BJ (cell line): ENCODE measurements around the gene AGO4. TPM values are rescaled to one million over a fixed set of nuclear protein-coding genes. Genes with fewer than 3 reads are reported as not detected.
A peak's percentile ranks its signal among the peaks of the same experiment; 100 is the strongest.

ENCODE experiments used
- CTCF ChIA-PET: fragments of 350-600 bp; formaldehyde crosslinking; extraction: SDS; loops from one replicate; lab custom pipeline; 2021; ENCODE audit warnings: antibody characterized with exemption, inconsistent platforms; lab: Yijun Ruan, JAX
- POLR2A ChIA-PET: fragments of 300-600 bp; sonication (Branson Sonifier 250); formaldehyde crosslinking; extraction: SDS; loops from one replicate; lab custom pipeline; 2021; ENCODE audit warnings: antibody characterized with exemption; lab: Charles Lee
- DNase-seq: peaks from one replicate; pipeline ENCODE4 v3.0.0-alpha.2; 2011; ENCODE audit warnings: low read depth
- H3K27me3 ChIP-seq: 2 replicates; pipeline ENCODE4 v1.6.0; 2011; ENCODE audit warnings: low read length; ENCODE audit not compliant: control insufficient read depth, insufficient read depth
- H3K36me3 ChIP-seq: 2 replicates; pipeline ENCODE4 v1.5.1; 2011; ENCODE audit warnings: low read length; ENCODE audit not compliant: control insufficient read depth, insufficient read depth
- H3K4me3 ChIP-seq: 2 replicates; pipeline ENCODE4 v1.5.1; 2011; ENCODE audit warnings: low read depth, mild to moderate bottlenecking, control low read depth, low read length
- polyA plus RNA-seq: library from polyadenylated mRNA; depleted of rRNA; stranded (reverse); fragments of >200 nt; gene quantifications from 2 replicates; pipeline ENCODE4 v1.2.3, GENCODE V29; 2011
- TF ChIP-seq, protein P1 (sequence below): IDR thresholded peaks from 2 replicates; pipeline ENCODE4 v1.5.1; 2011; ENCODE audit warnings: low read depth, mild to moderate bottlenecking, control low read depth, inconsistent platforms, low read length, moderate library complexity; ENCODE audit not compliant: insufficient read depth

The AGO4 gene
- polyA plus RNA-seq, 1 experiment: 8.9 TPM

DNA sequence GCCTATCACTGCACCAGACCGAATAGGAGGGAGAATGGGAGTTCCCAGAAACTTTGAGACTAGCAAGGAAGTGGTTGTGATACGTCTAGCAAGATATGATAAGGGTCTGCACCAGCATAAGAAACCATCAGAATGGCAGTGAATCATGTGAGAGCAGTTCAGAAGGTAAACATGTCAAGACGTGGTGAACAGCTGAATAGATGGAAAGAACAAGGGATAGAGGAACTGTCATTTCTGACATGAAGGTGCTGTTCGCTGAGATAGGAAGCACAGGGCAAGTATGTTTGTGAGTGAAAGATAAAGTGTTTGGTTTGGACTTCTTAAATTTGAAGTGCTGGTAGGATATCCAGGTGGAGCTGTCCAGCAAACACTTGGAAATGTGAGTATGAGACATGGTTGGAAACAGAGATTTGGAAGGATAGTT lies 74.0 kb downstream of the AGO4 start:
- Histone ChIP-seq H3K4me3 (no peak overlapping the region), H3K36me3 (no peaks in the 10 kb centered on the region), H3K27me3 (peaks cover 1% of the 10 kb centered on the region; the same call in 1 of the 2 replicates)
- TF ChIP-seq, protein P1, sequence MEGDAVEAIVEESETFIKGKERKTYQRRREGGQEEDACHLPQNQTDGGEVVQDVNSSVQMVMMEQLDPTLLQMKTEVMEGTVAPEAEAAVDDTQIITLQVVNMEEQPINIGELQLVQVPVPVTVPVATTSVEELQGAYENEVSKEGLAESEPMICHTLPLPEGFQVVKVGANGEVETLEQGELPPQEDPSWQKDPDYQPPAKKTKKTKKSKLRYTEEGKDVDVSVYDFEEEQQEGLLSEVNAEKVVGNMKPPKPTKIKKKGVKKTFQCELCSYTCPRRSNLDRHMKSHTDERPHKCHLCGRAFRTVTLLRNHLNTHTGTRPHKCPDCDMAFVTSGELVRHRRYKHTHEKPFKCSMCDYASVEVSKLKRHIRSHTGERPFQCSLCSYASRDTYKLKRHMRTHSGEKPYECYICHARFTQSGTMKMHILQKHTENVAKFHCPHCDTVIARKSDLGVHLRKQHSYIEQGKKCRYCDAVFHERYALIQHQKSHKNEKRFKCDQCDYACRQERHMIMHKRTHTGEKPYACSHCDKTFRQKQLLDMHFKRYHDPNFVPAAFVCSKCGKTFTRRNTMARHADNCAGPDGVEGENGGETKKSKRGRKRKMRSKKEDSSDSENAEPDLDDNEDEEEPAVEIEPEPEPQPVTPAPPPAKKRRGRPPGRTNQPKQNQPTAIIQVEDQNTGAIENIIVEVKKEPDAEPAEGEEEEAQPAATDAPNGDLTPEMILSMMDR: no peak
- no peak for DNase-seq
- POLR2A ChIA-PET: no interaction called here
- CTCF ChIA-PET: interaction anchor here (0.6 to 2.8 kb wide), 11 partner anchors 9 to 253 kb away, joined by 3 to 22 read pairs (median 4); no protein-coding TSS in a partner anchor

GRCh38 chr1:35882586-35882944 lies 74.7 kb downstream of the AGO4 start:
- Histone ChIP-seq H3K4me3 (peak overlapping the region; percentile 76), H3K27me3 (peaks cover 1% of the 10 kb centered on the region; the same call in 1 of the 2 replicates), H3K36me3 (no peaks in the 10 kb centered on the region)
- ChIA-PET CTCF (interaction anchor here (0.8 to 2.8 kb wide), 16 partner anchors 9 to 253 kb away, joined by 3 to 22 read pairs (median 4); no protein-coding TSS in a partner anchor), POLR2A (no interaction called here)
- no peak for DNase-seq
- TF ChIP-seq, protein P1: no peak

- CTCF ChIA-PET: interaction anchor here (0.6 to 2.8 kb wide), 24 partner anchors 9 to 206 kb away, joined by 3 to 22 read pairs (median 4); partner anchors contain the start of gene AGO3
- Histone ChIP-seq H3K36me3 (no peaks in the 10 kb centered on the region), H3K4me3 (peak within 1 kb of the TSS; percentile 76), H3K27me3 (peaks cover 1% of the 10 kb centered on the region; the same call in 1 of the 2 replicates)
- DNase-seq: peak; percentile 37
- POLR2A ChIA-PET: no interaction called here
- TF ChIP-seq, protein P1: peak; percentile 90
These were observed 75.3 kb downstream of the AGO4 start, which contains the start of gene AGO1 for GRCh38 chr1:35882945-35883634. Gene AGO1 (plus strand): TSS chr1:35883209. CDS start chr1:35883422, 213 bp downstream.

DNA sequence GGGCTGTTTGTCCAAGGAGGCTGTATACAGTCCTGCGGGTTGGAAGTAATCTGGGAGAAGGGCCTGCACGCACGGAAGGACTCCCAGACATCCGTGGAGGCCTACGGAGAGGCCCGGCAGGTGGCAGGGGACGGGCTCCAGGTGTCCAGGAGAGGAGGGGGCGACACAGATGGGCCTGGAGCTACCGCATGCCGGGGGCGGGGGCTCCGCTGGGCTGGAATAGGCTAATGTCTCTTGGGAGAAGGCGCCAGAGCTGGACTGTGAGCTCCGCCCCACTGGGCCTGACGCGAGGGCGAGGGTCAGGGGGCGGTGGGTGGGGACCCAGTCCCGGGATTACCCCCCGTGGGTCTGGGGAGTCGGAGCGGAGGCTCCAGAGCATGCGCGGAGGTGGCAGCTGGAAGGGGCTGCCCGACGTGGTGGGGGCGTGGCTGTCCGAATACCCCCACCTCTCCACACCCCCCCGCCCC lies 75.9 kb downstream of the AGO4 start:
- TF ChIP-seq, protein P1: no peak
- no peaks in the 10 kb centered on the region; the same call in 1 of the 2 replicates for H3K36me3 ChIP-seq
- H3K27me3 ChIP-seq: peaks cover 1% of the 10 kb centered on the region; the same call in 1 of the 2 replicates
- ChIA-PET CTCF (interaction anchor here (0.6 to 2.8 kb wide), 24 partner anchors 8 to 206 kb away, joined by 3 to 22 read pairs (median 4); partner anchors contain the start of gene AGO3), POLR2A (no interaction called here)
- no peak for DNase-seq
- peak overlapping the region; percentile 76 for H3K4me3 ChIP-seq

DNA sequence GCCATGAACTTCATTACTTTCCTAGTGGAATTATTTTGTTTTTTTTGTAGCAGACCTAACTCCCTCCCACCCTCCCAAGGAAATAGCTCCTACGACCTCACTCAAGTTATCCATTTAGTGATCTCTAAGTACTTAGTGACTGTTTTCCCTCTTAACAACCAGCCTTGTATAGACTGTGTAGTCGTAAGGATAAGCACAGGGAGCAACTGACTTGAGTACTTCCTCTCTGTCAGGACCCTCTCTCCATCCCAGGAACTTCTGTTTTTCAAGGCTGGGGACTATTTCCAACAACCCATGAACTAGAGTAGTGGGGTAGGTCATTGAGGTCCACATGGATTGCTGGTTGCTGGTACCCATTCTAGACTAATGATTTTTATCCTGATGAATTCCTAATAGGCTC lies 77.1 kb downstream of the AGO4 start:
- DNase-seq: no peak
- peaks cover 1% of the 10 kb centered on the region; the same call in 1 of the 2 replicates for H3K27me3 ChIP-seq
- POLR2A ChIA-PET: no interaction called here
- TF ChIP-seq, protein P1: no peak
- CTCF ChIA-PET: no interaction called here
- H3K36me3 ChIP-seq: no peaks in the 10 kb centered on the region; the same call in 1 of the 2 replicates
- no peak overlapping the region for H3K4me3 ChIP-seq
